NCI-H2227 treated with DMSO at 0.1 percent for 48 hours (cell line): ENCODE data around the gene ANKRD22.

ENCODE experiments used
- DNase-seq: peaks from one replicate; lab custom pipeline; 2025; lab: John Stamatoyannopoulos, UW

The ANKRD22 gene

DNA sequence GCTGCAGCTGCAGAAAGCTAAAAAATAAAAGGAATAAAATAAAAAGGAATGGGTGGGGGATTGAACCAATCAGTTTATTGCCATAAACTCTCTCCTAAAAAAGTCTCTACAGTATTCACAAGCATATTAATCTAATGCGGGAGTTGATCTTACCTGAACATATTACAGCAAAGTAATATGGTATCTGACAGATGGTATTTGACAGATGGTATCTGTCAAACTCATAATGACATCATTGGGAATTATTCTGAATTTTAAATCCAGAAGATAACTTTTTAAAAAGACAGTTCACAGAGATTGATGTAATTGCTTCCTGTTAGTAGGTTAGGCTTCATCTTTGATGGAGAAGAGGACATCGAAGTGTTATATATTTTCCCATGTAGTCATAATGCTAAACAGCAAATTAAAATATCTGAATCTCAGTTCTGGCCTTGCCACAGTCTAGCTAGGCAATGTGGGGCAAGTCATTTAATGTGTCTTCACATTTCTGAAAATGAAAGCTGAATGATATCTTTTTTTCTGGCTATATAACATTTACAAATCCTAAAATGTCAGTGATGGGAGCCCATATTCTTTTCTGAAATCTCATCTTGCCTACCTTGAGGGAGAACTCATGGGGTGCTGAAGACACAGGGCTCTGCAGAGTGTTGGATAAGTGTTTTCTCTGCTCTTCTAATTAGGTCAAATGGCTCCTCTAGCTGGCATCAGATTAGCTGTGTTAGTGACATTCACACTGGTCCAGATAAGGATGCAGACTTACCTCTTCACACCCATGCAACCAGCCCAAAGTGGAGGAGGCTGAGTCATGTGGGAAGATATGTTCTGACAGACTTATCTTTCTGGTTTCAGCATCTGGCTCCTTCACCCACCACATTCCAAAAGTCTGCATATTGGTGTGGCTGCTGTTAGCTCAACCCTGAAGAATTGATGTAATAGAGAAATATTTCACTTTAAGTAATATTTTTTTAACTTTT is 51.2 kb downstream of the ANKRD22 start:
- no peak for DNase-seq

DNA sequence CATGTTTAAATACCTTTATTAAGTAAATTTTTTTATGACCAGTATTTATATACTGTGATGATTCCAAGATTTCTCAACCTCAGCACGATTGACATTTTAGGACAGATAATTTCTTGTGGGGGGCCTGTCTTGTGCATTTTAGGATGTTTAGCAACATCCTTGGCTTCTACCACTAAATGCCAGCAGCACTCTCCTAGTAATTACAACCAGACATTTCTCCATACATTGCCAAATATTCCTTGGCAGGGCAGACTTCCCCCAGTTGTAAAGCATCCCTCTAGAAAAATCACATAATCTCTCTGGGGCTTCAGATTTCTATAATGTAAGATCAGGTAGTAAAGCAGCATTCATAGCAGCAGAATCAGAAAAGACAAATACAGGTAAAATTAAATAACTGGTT is 56.9 kb downstream of the ANKRD22 start:
- DNase-seq = no peak

DNA sequence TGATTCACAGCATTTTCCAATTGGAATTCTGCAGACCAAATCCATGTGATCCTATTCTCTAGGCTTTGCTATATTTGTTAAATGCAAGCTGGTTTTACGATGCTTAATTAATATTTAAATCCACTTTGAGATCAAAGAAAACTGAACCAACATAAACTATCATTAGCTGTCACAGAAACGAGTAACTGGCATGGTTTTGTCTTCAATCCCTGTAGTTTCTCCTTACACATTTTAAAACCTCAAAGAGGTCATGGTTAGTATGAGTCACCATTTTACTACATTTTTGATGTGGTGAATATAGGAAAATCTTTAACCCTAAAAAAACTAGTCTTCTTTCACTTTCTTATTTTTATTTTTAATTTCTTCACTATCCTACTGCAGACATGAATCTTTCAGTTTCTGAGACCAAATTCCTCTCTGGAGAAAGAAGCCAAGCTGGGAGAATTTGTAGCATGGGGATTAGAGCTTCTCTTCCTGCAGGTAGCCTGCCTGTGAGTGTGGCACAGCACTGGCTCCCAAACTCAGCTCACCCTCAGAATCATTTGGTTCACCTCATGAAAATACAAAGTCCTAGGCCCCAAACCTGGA is 57.8 kb downstream of the ANKRD22 start:
- no peak for DNase-seq

DNA sequence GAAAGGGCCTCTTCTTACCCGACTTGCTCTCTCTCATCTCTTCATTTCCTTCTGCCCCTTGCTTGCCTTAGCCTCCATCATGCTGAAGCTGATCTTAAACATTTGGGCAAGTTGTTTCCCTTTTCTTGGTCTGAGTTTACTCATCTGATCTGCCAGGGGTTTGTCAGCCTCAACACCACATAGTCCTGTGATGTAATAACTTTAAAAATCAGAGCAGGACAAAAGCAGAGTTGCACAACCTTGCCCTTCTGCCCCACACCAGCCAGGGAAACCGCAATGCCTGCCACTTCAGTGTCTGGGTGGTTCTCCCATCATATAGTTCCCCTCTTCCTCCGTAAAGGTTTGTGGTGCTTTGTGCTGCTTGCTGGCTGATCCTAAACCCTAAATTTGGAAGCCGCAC is 59.0 kb downstream of the ANKRD22 start:
- DNase-seq = no peak

DNA sequence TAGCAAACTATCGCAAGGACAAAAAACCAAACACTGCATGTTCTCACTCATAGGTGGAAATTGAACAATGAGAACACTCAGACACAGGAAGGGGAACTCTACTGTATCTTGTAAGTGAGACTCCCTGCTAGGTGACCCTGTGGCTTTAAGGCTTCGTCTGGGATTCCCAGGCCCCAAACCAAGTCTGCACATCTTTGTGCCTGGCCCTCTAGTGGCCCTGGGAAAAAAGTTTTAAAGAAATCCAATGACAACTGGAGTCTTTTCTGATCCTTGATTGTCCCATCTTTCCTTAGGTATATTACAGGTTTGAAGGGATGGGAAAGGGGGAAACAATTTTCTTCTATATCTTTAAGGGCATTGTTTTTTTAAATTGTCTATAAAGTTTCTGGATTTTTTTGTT is 59.7 kb downstream of the ANKRD22 start:
- DNase-seq = no peak

DNA sequence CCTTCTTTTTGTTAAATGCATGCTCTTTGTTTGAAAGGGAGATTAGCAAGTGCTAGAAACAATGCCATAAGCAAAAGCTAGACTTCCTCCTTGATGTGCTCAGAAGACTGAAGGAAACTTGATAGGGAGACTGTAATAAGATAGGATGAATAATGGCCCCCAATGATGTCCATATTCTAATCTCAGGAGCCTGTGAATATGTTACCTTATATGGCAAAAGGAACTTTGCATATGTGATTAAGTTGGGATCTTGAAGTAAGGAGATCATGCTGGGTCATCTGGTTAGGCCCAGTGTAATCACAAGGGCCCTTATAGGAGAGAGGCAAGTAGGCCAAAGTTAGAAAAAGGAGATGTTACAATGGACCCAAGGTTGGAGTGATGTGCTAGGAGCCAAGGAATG is 62.7 kb downstream of the ANKRD22 start:
- DNase-seq = no peak

DNA sequence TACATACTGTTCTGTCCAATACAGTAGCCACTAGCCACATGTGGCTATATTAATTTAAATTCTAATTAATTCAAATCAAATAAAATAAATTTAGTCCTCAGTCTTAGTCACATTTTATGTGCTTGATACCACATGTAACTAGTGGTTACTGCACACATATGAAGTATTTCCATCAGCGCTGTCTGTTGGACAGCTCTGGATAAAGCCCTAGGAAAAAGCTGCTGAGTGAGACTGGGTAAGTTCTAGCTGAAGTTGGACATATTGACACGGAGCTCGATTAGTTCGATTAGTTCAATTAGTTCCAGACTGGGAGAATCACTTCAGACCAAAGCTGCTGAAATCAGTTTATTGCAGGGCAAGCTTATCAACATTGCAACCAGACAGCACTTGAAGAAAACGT is 64.2 kb downstream of the ANKRD22 start:
- DNase-seq = no peak

DNA sequence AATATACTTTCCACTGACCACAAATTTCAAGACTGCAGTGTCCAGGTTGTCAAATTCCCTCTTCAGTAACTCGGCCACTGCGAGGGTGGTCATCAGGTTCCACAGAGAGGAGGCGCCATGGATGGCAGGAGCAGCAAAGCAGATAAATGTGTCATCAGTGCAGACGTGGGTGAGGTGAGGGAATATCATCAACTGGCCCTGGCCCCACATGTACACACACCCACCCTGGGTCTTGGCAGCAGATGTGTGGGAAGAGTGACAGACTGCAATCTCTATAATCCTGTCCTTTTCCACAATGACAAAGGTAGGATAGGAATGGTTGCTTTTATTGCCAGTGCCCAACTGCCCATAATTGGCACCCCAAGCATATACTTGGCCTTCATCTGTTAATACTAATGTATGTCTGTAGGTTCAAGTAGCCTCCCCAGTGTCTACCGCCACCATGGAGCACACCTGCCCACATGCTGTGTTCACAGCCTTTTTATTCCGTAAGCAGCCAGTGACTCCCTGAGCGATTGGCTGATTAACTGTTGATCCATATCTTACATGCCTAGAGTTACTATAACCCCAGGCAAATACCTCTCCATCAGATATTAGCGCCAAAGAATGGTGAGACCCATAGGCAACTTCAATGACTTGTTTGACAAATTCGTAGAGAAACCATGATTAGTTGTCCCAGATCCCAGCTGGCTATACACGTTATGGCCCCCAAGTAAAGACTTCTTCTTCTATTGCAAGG is 65.4 kb downstream of the ANKRD22 start:
- no peak for DNase-seq

DNA sequence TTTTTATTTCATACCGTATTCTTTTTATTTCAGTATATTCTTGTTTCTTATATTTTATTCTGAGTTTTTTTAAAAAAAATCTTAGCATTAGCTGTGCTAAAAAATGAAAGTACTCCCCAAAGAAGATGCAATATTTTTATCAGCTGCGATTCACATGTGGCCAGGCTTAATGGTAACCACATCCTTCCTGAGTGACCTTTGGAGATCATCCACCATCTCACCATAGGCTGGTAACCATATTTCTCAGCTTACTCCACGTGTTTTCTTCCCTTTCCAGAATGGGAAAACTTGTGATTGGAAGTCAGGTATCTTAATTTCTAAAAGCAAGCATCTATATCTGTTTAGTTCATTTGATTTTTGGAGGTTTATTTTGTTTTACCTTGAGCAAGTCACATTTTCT is 67.9 kb downstream of the ANKRD22 start:
- DNase-seq = no peak

DNA sequence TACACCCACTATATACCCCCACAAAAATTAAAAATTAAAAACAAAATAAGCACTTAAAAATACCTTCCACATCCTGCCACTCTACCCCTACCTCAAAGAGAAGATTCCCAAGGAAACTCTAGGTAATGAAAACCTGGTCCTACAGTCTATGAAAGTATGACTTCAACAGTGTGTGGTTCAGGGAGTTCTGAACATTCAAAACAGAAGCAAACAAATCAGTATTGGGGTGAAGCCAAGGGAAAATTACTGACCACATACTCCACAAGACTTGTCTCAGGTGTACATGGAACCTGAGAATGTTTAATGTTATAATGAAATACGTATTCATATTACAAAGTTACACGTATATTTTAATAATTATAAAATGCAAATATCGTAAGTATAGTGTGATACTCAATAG is 69.4 kb downstream of the ANKRD22 start:
- DNase-seq = no peak

DNA sequence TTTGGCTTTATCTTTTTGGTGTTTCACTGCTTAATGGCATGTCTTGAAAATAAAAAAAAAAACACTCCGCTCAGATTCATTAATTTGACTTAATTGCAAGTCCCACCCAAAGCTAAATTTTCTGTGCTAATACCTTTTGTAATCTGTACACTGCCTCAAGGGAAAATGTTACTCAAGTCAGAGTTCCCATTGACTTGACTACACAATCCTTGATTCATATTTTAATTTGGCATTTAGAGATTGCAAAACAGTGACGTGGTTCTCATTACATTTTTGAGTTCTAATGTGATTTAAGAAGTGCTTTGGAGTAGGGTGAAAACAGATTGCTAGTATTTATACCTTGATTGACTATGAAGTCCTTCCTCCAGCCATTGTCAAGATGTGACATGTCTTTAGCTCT is 70.4 kb downstream of the ANKRD22 start:
- DNase-seq = no peak
